ENCODE data around the gene MUC3A. TPM values are rescaled to one million over a fixed set of nuclear protein-coding genes. Genes with fewer than 3 reads are reported as not detected.
"Not testable (repeated sequence)": the region's sequence is repeated elsewhere in the genome, so short reads cannot be mapped to it uniquely, and the experiment has no call there.

Gene MUC3A
- total RNA-seq, 1 experiment from 2014 or later, result 29.2 TPM

DNA sequence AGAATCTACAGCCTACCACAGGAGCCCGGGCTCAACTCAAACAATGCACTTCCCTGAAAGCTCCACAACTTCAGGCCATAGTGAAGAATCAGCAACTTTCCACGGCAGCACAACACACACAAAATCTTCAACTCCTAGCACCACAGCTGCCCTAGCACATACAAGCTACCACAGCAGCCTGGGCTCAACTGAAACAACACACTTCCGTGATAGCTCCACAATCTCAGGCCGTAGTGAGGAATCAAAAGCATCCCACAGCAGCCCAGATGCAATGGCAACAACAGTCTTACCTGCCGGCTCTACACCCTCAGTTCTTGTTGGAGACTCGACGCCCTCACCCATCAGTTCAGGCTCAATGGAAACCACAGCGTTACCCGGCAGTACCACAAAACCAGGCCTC lies 42.3 kb downstream of the MUC3A start:
- H3K79me2 ChIP-seq (ENCODE audit: insufficient read depth, low read length), result no peaks in the 10 kb centered on the region
- H2BK12ac ChIP-seq (ENCODE audit: insufficient read length, low read depth, low read length), result no peak overlapping the region
- no peak overlapping the region for H2AFZ ChIP-seq (ENCODE audit: low read length)
- DNase-seq, result no peak
- H3K14ac ChIP-seq (ENCODE audit: insufficient read depth, low read length), result no peak overlapping the region
- no peak overlapping the region for H4K8ac ChIP-seq (replicated peaks; ENCODE audit: insufficient read length, low read depth, low read length)
- no peak overlapping the region for H3K4me2 ChIP-seq (ENCODE audit: insufficient read depth, insufficient read length, low read length)
- Mint-ChIP-seq H3K4me1 (no peaks in the 10 kb centered on the region), H3K27me3 (ENCODE audit: low read depth) (peaks cover 3% of the 10 kb centered on the region), H3K27ac (no peak overlapping the region), H3K9me3 (peaks cover 3 to 11% of the 10 kb centered on the region in 2 experiments; a peak in 2 of 5 replicates), H3K4me3 (no peak overlapping the region), H3K36me3 (ENCODE audit: insufficient read depth in 1 of 3, low read depth in 3 of 3) (peaks cover 0 to 3% (median 0%) of the 10 kb centered on the region in 3 experiments; a peak in 1 of 7 replicates)
- no peak overlapping the region for H2BK120ac ChIP-seq (ENCODE audit: low read depth, low read length, poor library complexity, severe bottlenecking)
- no peaks in the 10 kb centered on the region for H3K79me1 ChIP-seq (ENCODE audit: insufficient read depth, low read depth, low read length, poor library complexity, severe bottlenecking)
- H4K91ac ChIP-seq (ENCODE audit: insufficient read length, low read depth, low read length), result no peak overlapping the region
- H2BK20ac ChIP-seq (ENCODE audit: low read depth, low read length, poor library complexity, severe bottlenecking), result no peak overlapping the region
- no peak overlapping the region for H2BK5ac ChIP-seq (ENCODE audit: insufficient read length, low read length)
- H4K20me1 ChIP-seq (ENCODE audit: control insufficient read depth, insufficient read depth, insufficient read length), result no peaks in the 10 kb centered on the region
- H2BK15ac ChIP-seq (ENCODE audit: low read depth, low read length), result no peak overlapping the region
- no peak overlapping the region for H2AK5ac ChIP-seq (ENCODE audit: insufficient read length, low read length)
- H3K56ac ChIP-seq (ENCODE audit: insufficient read length, low read depth, low read length), result no peak overlapping the region
- no peak overlapping the region for H3K4ac ChIP-seq (ENCODE audit: low read depth, low read length)
- H3K27ac ChIP-seq (ENCODE audit: insufficient read length, low read depth, low read length), result no peak overlapping the region
- TF ChIP-seq, protein P1, sequence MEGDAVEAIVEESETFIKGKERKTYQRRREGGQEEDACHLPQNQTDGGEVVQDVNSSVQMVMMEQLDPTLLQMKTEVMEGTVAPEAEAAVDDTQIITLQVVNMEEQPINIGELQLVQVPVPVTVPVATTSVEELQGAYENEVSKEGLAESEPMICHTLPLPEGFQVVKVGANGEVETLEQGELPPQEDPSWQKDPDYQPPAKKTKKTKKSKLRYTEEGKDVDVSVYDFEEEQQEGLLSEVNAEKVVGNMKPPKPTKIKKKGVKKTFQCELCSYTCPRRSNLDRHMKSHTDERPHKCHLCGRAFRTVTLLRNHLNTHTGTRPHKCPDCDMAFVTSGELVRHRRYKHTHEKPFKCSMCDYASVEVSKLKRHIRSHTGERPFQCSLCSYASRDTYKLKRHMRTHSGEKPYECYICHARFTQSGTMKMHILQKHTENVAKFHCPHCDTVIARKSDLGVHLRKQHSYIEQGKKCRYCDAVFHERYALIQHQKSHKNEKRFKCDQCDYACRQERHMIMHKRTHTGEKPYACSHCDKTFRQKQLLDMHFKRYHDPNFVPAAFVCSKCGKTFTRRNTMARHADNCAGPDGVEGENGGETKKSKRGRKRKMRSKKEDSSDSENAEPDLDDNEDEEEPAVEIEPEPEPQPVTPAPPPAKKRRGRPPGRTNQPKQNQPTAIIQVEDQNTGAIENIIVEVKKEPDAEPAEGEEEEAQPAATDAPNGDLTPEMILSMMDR (conservative IDR thresholded peaks at IDR 0.05), result no peak
- no peak overlapping the region for H3T11ph ChIP-seq (ENCODE audit: low read length)
- H3K23me2 ChIP-seq (ENCODE audit: insufficient read length, low read depth, low read length, poor library complexity, severe bottlenecking), result no peaks in the 10 kb centered on the region
- no peak overlapping the region for H3K23ac ChIP-seq (ENCODE audit: insufficient read length, low read depth, low read length)
- H3K4me1 ChIP-seq (ENCODE audit: insufficient read depth, low read length), result no peaks in the 10 kb centered on the region
- H4K5ac ChIP-seq (ENCODE audit: insufficient read length, low read depth, low read length), result no peak overlapping the region
- H3K9me3 ChIP-seq (ENCODE audit: control insufficient read depth, low read depth, low read length), result no peaks in the 10 kb centered on the region
- H3K27me3 ChIP-seq (ENCODE audit: insufficient read depth, low read length), result no peaks in the 10 kb centered on the region
- no CpG with 5 or more reads among the region's 9 CpGs for WGBS (ENCODE audit: extremely low coverage, insufficient read length, low lambda C conversion rate)
- H3K9ac ChIP-seq (ENCODE audit: extremely low read depth, insufficient read length, low read length), result no peak overlapping the region
- H3K18ac ChIP-seq (ENCODE audit: insufficient read length, low read depth, low read length), result no peak overlapping the region

DNA sequence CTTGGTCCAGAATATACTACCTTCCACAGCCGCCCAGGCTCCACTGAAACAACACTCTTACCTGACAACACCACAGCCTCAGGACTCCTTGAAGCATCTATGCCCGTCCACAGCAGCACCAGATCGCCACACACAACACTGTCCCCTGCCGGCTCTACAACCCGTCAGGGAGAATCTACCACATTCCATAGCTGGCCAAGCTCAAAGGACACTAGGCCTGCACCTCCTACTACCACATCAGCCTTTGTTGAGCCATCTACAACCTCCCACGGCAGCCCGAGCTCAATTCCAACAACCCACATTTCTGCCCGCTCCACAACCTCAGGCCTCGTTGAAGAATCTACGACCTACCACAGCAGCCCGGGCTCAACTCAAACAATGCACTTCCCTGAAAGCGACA lies 42.9 kb downstream of the MUC3A start:
- H3K79me1 ChIP-seq (ENCODE audit: insufficient read depth, low read depth, low read length, poor library complexity, severe bottlenecking); H2AFZ ChIP-seq (ENCODE audit: low read length); H3K27me3 ChIP-seq (ENCODE audit: insufficient read depth, low read length); H2AK5ac ChIP-seq (ENCODE audit: insufficient read length, low read length); H4K20me1 ChIP-seq (ENCODE audit: control insufficient read depth, insufficient read depth, insufficient read length); H3K27ac Mint-ChIP-seq; H4K8ac ChIP-seq (replicated peaks; ENCODE audit: insufficient read length, low read depth, low read length); H3K4me2 ChIP-seq (ENCODE audit: insufficient read depth, insufficient read length, low read length); H3K23ac ChIP-seq (ENCODE audit: insufficient read length, low read depth, low read length); H3K23me2 ChIP-seq (ENCODE audit: insufficient read length, low read depth, low read length, poor library complexity, severe bottlenecking); H3K4me1 Mint-ChIP-seq; H3K4ac ChIP-seq (ENCODE audit: low read depth, low read length); H2BK5ac ChIP-seq (ENCODE audit: insufficient read length, low read length); H3T11ph ChIP-seq (ENCODE audit: low read length); H3K18ac ChIP-seq (ENCODE audit: insufficient read length, low read depth, low read length); H3K14ac ChIP-seq (ENCODE audit: insufficient read depth, low read length); H2BK15ac ChIP-seq (ENCODE audit: low read depth, low read length); H2BK20ac ChIP-seq (ENCODE audit: low read depth, low read length, poor library complexity, severe bottlenecking); H3K4me1 ChIP-seq (ENCODE audit: insufficient read depth, low read length); H4K91ac ChIP-seq (ENCODE audit: insufficient read length, low read depth, low read length); H2BK120ac ChIP-seq (ENCODE audit: low read depth, low read length, poor library complexity, severe bottlenecking); H3K27ac ChIP-seq (ENCODE audit: insufficient read length, low read depth, low read length); H3K79me2 ChIP-seq (ENCODE audit: insufficient read depth, low read length); H3K36me3 Mint-ChIP-seq (ENCODE audit: insufficient read depth in 1 of 3, low read depth in 3 of 3); DNase-seq; H3K56ac ChIP-seq (ENCODE audit: insufficient read length, low read depth, low read length); H3K9ac ChIP-seq (ENCODE audit: extremely low read depth, insufficient read length, low read length); H3K9me3 ChIP-seq (ENCODE audit: control insufficient read depth, low read depth, low read length); H3K27me3 Mint-ChIP-seq (ENCODE audit: low read depth); H4K5ac ChIP-seq (ENCODE audit: insufficient read length, low read depth, low read length); H2BK12ac ChIP-seq (ENCODE audit: insufficient read length, low read depth, low read length); H3K4me3 Mint-ChIP-seq: not testable (repeated sequence)
- WGBS (ENCODE audit: extremely low coverage, insufficient read length, low lambda C conversion rate), result no CpG with 5 or more reads among the region's 12 CpGs
- H3K9me3 Mint-ChIP-seq, result peaks cover 3 to 11% of the 10 kb centered on the region in 2 experiments; a peak in 2 of 5 replicates

Measured in H9 (cell line).